NCI-H1048 (cell line): Measurements from ENCODE around the gene TOM1L1.
"Not testable (repeated sequence)": the region's sequence is repeated elsewhere in the genome, so short reads cannot be mapped to it uniquely, and the experiment has no call there.

Experiments used
- DNase-seq: peaks from one replicate; lab custom pipeline; 2025; lab: John Stamatoyannopoulos, UW

Gene TOM1L1, protein sequence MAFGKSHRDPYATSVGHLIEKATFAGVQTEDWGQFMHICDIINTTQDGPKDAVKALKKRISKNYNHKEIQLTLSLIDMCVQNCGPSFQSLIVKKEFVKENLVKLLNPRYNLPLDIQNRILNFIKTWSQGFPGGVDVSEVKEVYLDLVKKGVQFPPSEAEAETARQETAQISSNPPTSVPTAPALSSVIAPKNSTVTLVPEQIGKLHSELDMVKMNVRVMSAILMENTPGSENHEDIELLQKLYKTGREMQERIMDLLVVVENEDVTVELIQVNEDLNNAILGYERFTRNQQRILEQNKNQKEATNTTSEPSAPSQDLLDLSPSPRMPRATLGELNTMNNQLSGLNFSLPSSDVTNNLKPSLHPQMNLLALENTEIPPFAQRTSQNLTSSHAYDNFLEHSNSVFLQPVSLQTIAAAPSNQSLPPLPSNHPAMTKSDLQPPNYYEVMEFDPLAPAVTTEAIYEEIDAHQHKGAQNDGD

GRCh38 chr17:54900457-54901229 lies at the start of gene TOM1L1:
Gene TOM1L1 (plus strand): TSS chr17:54900852. CDS start chr17:54900866, 14 bp downstream.
- DNase-seq, result peak; percentile 70

GRCh38 chr17:54859187-54859586 lies 41.5 kb upstream of the TOM1L1 start:
- DNase-seq, result no peak

- DNase-seq, result no peak
These were observed 39.8 kb upstream of the TOM1L1 start for GRCh38 chr17:54860617-54861470.

- no peak for DNase-seq
These were observed 39.1 kb upstream of the TOM1L1 start for GRCh38 chr17:54861471-54861983.

DNA sequence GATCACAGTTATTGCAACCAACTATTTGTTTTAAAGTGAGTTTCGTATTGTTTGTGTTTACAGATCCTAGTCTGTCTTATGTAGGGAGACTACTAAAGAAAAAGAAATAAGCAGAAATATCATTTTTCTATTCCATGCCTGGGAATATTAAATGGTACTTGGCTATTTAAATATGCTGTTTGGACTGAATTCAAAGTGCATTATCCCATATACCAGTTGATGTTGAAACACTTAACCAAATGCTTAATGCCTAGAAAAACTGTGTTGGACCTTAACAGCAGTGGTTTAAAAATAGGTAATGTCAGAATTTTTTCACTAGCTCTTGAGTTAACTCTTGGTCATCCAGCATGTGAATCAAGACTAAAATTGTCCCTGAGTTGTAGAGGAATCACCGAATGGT lies 37.5 kb upstream of the TOM1L1 start:
- DNase-seq, result no peak

GRCh38 chr17:54864070-54864469 lies 36.6 kb upstream of the TOM1L1 start:
- no peak for DNase-seq

DNA sequence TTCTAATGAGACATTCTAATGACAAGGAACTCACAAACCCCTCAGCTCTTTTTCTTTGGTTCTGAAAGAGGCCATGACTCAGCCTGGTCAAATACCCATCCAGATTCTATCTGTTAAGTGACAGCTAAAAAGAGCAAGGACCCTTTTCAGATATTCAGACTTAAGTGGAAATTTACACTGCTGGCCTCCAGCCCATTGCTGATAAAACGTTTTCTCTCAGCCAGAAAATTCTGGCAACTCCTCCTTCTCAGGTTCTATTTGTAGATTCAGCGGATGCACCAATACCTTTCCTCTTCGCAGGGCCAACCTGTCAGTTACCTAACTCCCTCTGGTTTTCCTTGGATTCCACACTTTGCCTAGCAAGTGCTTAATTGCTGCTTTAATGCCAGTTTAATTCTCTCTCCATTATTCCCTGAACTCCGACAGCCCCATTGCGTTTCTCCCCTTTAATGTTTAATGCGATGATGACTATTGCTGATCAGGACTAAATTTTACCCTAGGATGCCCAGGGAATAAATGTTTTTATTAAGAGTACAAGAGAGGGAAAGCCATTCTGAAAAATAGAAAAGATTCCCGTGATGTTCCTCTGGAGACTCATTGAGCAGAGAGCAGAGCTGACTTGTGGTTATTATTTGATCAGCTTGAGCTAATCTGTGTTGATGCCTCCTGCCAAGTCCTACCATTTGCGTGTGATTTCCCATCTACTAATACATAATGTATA lies 35.9 kb upstream of the TOM1L1 start:
- no peak for DNase-seq

- no peak for DNase-seq
These were observed 33.0 kb upstream of the TOM1L1 start for GRCh38 chr17:54867634-54868033.

DNA sequence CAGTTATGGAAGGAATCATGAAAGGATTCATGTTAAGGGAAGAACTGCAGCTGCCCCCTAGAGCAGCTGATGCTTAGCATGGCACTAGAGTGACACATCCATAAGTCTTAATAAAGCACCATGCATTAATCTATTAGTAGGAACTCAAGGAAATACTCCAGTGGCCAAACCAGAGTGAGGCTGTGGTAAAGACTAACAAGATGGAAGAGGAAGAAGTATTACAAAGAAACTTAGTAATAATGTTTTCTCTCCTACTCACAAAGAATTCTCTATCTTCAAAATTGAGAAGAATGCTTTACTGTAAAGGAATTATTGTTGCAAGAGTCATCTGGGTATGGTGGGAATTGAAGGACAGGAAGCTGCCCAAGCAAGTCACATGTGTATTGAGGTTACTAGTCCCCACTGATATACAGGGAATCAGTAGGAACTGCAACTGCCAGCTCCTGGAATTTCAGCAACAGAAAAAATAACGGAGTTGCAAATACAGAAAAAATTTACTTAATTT lies 29.9 kb upstream of the TOM1L1 start:
- DNase-seq, result no peak

- not testable (repeated sequence) for DNase-seq
These were observed 24.7 kb upstream of the TOM1L1 start for GRCh38 chr17:54875906-54876305.

DNA sequence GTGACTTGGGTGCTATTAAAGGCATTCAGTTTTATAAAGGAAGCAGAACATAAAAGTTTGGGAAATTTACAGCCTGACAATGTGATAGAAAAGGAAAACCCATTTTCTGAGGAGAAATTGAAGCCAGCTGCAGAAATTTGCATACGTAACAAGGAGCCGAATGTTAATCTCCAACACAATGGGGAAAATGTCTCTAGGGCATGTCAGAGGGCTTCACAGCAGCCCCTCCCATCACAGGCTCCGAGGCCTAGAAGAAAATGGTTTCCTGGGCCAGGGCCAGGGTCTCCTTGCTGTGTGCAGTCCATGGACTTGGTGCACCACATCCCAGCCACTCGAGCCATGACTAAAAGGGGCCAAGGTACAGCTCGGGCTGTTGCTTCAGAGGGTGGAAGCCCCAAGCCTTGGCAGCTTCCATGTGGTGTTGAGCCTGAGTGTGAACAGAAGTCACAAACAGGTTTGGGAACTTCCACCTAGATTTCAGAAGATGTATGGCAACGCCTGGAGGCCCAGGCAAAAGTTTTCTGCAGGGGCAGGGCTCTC lies 23.9 kb upstream of the TOM1L1 start:
- no peak for DNase-seq

DNA sequence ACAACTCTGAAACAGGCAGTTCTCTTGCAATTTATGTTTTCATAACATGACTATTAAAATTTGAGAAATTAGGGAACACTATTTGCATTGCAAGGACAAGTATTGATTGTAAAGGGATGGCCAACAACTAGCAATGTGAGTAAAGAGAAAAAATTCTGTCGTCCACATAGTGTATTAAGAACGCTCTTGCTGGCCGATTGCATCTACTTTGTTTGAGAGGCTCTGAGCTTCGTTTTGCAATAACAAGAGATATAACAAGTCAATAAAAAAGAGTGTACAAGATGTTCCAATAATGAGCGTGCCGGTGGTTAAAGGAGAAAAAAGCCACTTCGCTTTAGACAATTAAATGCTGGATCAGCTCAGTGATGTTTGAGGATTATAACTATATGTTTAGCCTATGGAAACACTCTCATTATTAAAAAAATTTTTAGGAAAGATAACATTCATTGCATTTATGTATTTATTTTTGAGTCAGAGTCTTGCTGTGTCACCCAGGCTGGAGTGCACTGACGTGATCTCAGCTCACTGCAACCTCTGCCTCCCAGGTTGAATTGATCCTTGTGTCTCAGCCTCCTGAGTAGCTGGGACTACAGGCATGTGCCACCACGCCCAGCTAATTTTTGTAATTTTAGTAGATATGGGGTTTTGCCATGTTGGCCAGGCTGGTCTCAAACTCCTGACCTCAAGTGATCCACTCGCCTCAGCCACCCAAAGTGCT lies 19.2 kb upstream of the TOM1L1 start:
- no peak for DNase-seq

DNA sequence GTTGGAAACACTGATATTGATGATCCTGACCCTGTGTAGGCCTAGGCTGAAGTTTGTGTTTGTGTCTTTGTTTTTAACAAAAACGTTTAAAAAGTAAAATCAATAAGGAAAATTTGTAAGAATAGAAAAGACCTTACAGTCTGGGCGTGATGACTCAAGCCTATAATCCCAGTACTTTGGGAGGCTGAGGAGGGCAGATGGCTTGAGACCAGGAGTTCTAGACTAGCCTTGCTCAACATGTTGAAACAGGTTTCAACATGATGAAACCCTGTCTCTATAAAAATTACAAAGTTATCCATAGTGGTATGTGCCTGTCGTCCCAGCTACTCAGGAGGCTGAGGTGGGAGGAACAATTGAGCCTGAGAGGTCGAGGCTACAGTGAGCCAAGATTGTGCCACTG lies 18.3 kb upstream of the TOM1L1 start:
- no peak for DNase-seq

DNA sequence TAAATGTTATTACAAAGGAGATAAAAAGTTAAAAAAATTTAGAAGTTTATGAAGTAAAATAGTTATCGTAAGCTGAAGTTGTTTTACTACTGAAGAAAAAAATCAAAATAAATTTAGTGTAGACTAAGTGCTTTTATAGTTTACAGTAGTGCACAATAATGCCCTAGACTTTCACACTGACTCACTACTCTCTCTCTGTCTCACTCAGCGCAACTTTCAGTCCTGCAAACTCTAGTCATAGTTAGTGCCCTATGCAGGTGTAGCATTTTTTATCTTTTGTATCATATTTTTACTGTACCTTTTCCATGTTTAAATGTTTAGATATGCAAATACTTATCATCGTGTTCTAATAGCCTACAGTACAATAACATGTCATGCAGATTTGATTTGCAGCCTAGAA lies 17.7 kb upstream of the TOM1L1 start:
- DNase-seq, result no peak

DNA sequence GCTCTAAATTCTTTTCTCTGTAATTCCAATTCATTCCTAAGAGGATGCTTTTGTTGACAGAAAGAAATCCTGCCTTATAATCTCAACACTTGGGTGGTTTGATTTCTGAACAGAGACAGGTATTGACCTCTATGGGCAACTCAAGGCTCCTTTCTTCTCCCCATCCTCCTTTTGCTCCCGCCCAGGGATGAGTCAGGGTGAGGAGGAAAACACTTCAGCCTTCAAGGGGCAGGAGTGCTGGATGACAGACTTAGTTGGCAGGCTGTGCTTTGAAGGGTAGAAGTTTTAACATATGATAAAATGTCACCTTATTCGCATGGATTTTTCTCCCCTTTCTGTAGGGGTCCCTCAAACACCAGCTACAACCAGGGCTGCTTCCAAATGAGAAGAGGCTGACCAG lies 16.7 kb upstream of the TOM1L1 start:
- no peak for DNase-seq

GRCh38 chr17:54887787-54888186 lies 12.9 kb upstream of the TOM1L1 start:
- DNase-seq, result no peak

DNA sequence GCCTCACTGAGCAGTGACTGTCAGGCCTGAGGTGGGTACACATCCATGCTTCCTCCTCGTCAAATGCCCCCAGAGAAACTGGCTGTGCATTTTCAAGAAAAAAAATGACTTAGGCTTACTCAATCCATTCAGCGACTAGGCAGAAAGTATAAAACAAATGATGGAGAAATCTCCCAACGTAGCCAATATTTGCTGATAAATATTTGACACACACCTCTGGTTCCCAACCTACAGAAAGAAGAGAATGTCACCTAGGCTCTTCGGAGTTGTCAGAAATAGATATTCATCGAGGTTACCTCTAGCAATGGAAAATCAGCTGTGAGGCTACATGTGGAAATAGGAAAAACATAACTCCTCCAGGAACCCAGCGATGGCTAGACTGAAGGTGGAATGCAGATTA lies 12.4 kb upstream of the TOM1L1 start:
- DNase-seq, result no peak

DNA sequence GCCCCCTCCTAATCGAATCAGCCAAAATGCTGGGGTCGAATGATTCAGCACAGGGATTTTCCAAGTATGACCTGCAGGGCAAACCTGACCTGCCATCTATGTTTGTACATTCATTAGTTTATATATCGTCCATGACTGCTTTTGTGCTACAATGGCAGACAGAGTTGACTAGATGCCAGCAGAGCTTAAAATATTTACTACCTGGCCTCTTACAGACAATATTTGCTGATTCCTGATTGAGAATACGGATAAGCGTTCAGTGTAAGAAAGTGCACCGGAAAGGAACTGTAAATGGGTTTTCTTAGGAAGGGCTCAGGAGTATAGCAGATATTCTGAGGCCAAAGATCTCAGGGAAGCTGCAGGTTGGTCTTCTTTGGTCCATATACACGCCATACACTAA lies 11.7 kb upstream of the TOM1L1 start:
- DNase-seq, result no peak

DNA sequence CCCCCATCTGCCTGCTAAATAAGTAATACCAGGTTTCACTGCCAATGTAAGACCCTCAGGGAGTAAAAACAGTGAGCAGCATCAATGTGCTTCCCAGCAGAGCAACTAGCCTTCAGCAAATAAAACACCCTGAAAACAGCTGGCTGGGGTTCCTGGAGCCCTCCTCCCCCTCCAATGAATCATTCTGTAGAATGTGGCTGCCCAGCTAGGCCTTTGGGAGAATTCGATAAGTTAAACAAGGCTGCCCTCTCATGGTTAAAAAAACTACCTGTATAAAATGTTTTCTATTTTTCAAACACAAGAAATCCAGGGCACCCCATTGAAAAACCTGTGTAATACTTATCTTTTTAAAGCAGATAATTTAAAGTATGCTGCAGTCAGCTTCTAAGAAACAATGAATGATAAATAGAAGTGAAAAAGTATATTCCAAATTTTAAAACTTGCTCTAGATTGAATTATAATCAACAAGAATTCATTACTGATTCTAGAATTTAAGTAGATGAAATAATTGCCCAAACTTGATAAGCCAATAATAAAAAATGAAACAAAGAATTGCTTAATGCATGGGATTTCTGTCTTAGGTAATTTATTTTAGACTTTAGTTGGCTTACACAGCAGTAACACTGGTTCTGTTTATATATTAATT lies 9.4 kb upstream of the TOM1L1 start:
- peak; percentile 14 for DNase-seq

DNA sequence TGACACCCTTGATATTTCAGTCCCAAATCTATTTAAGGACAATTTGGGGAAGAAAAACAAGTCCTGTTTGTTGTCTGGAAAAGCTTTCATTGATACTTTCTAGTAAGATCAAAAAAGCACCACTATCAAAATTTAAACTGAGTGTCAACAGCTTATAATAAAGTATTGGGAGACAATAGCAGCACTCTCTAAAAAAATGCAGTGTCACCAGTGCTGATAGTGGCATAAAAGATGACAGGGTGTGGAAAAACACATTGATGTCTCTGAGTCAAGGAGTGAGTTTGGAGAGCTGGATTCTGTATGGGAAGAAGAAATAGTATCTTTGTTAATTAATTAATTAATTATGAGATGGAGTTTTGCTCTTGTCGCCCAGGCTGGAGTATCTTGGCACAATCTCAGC lies 8.3 kb upstream of the TOM1L1 start:
- DNase-seq, result no peak
